ENCODE results near the gene PROM2. TPM values are rescaled to one million over a fixed set of nuclear protein-coding genes. Genes with fewer than 3 reads are reported as not detected.
A peak's percentile ranks its signal among the peaks of the same experiment; 100 is the strongest.

PROM2 gene
- total and polyA plus RNA-seq, 11 donors = 0.35 to 1.9 (median 1.1) TPM

- no peaks in the 10 kb centered on the region for H3K4me1 ChIP-seq
- no peak for DNase-seq
- ATAC-seq = no peak
- no peak for TF ChIP-seq POLR2A (IDR thresholded peaks at IDR 0.05)
- no peak for TF ChIP-seq CTCF (IDR thresholded peaks at IDR 0.05)
- no peaks in the 10 kb centered on the region for H3K36me3 ChIP-seq
- no peak overlapping the region for H3K27ac ChIP-seq
- H3K9me3 ChIP-seq = no peaks in the 10 kb centered on the region
- H3K4me3 ChIP-seq = no peak overlapping the region
- intact Hi-C loops (cut with DNase I) = loop anchor here in 6 of 10 donors (5.0 to 10.0 kb wide), 3 partner anchors 76 to 116 kb away; no protein-coding TSS in a partner anchor
- WGBS, 4 donors = 78 to 91% (median 85%) methylated on average over 4 of the region's 4 CpGs
- H3K27me3 ChIP-seq = peaks cover 0 to 9% (median 0%) of the 10 kb centered on the region in 9 donors
Observed at GRCh38 chr2:95310651-95311050, 36.4 kb downstream of the PROM2 start.

- H3K4me3 ChIP-seq = no peak overlapping the region
- H3K27ac ChIP-seq = no peak overlapping the region
- no peaks in the 10 kb centered on the region for H3K9me3 ChIP-seq
- no peaks in the 10 kb centered on the region for H3K4me1 ChIP-seq
- TF ChIP-seq POLR2A (IDR thresholded peaks at IDR 0.05) (no peak), CTCF (IDR thresholded peaks at IDR 0.05) (no peak)
- H3K27me3 ChIP-seq = peaks cover 0 to 9% (median 0%) of the 10 kb centered on the region in 9 donors
- intact Hi-C loops (cut with DNase I) = loop anchor here in 6 of 10 donors (5.0 to 10.0 kb wide), 3 partner anchors 77 to 117 kb away; no protein-coding TSS in a partner anchor
- 70 to 78% (median 74%) methylated on average over 16 to 26 of the region's 26 CpGs for WGBS, 4 donors
- peak in 1 of 5 donors; percentile 33 for DNase-seq
- no peak for ATAC-seq
- H3K36me3 ChIP-seq = no peaks in the 10 kb centered on the region
Observed at GRCh38 chr2:95311815-95312542, 37.7 kb downstream of the PROM2 start.

GRCh38 chr2:95312543-95313201 is 38.4 kb downstream of the PROM2 start:
- H3K4me3 ChIP-seq = no peak overlapping the region
- ATAC-seq = no peak
- H3K27me3 ChIP-seq = peaks cover 0 to 9% (median 0%) of the 10 kb centered on the region in 9 donors
- TF ChIP-seq POLR2A (IDR thresholded peaks at IDR 0.05) (no peak), CTCF (IDR thresholded peaks at IDR 0.05) (no peak)
- H3K27ac ChIP-seq = no peak overlapping the region
- WGBS, 4 donors = 81 to 90% (median 88%) methylated on average over 18 to 24 of the region's 24 CpGs
- DNase-seq = peak in 1 of 5 donors; percentile 43
- intact Hi-C loops (cut with DNase I) = loop anchor here in 6 of 10 donors (5.0 to 10.0 kb wide), 3 partner anchors 78 to 118 kb away; no protein-coding TSS in a partner anchor
- no peaks in the 10 kb centered on the region for H3K4me1 ChIP-seq
- H3K36me3 ChIP-seq = no peaks in the 10 kb centered on the region
- H3K9me3 ChIP-seq = no peaks in the 10 kb centered on the region
